CD4-positive, alpha-beta memory T cell (primary cell): ENCODE results near the gene HTR2B. TPM values are rescaled to one million over a fixed set of nuclear protein-coding genes. Genes with fewer than 3 reads are reported as not detected.

Source experiments
- CTCF ChIA-PET: fragments of 350-600 bp; sonication (Branson Sonifier 250); formaldehyde crosslinking; loops from one replicate; lab custom pipeline; 2021; ENCODE audit warnings: inconsistent platforms; ENCODE audit not compliant: partially characterized antibody; lab: Charles Lee
- POLR2A ChIA-PET: fragments of 350-600 bp; sonication (Branson Sonifier 250); formaldehyde crosslinking; loops from one replicate; lab custom pipeline; 2021; ENCODE audit not compliant: partially characterized antibody; lab: Charles Lee
- DNase-seq, 5 donors: peaks; one replicate each; pipeline versions ENCODE4 v3.0.0 to v3.0.0-alpha.2; 2020 to 2022; ENCODE audit warnings: mixed read lengths in 1 of 5
- H3K27ac ChIP-seq: one replicate; pipeline ENCODE4 v1.7.0; 2013; ENCODE audit warnings: low read depth, low read length
- H3K27me3 ChIP-seq: 2 replicates; pipeline ENCODE4 v1.7.0; 2013; ENCODE audit warnings: mild to moderate bottlenecking, low read length, moderate library complexity; ENCODE audit not compliant: insufficient read depth
- H3K36me3 ChIP-seq: 2 replicates; pipeline ENCODE4 v1.7.0; 2013; ENCODE audit warnings: mild to moderate bottlenecking, low read length, moderate library complexity; ENCODE audit not compliant: insufficient read depth
- H3K4me1 ChIP-seq: 2 replicates; pipeline ENCODE4 v1.7.0; 2013; ENCODE audit warnings: mild to moderate bottlenecking, low read length, moderate library complexity; ENCODE audit not compliant: insufficient read depth
- H3K4me3 ChIP-seq, 2 donors: one replicate each; pipeline ENCODE4 v1.7.0; 2013; ENCODE audit warnings: low read length in 2 of 2, mild to moderate bottlenecking in 1 of 2
- H3K9me3 ChIP-seq, 2 donors: one replicate each; pipeline ENCODE4 v1.7.0; 2013; ENCODE audit warnings: low read length in 2 of 2, control low read depth in 1 of 2; ENCODE audit not compliant: control insufficient read depth in 1 of 2
- H3K27ac Mint-ChIP-seq, 7 donors: one replicate each; pipeline ENCODE4 v1.8.0; 2020 to 2021; ENCODE audit warnings: mixed read lengths in 7 of 7, mild to moderate bottlenecking in 6 of 7, inconsistent platforms in 3 of 7, moderate library complexity in 3 of 7
- H3K27me3 Mint-ChIP-seq, 2 donors: one replicate each; pipeline ENCODE4 v1.8.0; 2020 to 2021; ENCODE audit warnings: mixed read lengths in 2 of 2
- H3K36me3 Mint-ChIP-seq, 2 donors: one replicate each; pipeline ENCODE4 v1.8.0; 2020 to 2021; ENCODE audit warnings: mixed read lengths in 2 of 2, inconsistent platforms in 1 of 2, mild to moderate bottlenecking in 1 of 2
- H3K4me1 Mint-ChIP-seq, 4 donors: one replicate each; pipeline ENCODE4 v1.8.0; 2020 to 2021; ENCODE audit warnings: mixed read lengths in 4 of 4, mild to moderate bottlenecking in 1 of 4
- H3K4me3 Mint-ChIP-seq, 8 donors: one replicate each; pipeline ENCODE4 v1.8.0; 2020 to 2021; ENCODE audit warnings: mixed read lengths in 8 of 8, mild to moderate bottlenecking in 7 of 8, moderate library complexity in 6 of 8, inconsistent platforms in 3 of 8
- H3K9me3 Mint-ChIP-seq, 8 donors: one replicate each; pipeline ENCODE4 v1.8.0; 2020 to 2021; ENCODE audit warnings: mixed read lengths in 8 of 8, mild to moderate bottlenecking in 5 of 8, inconsistent platforms in 3 of 8, moderate library complexity in 1 of 8
- intact Hi-C: fragments of 100-400 bp; cut with micrococcal nuclease; formaldehyde crosslinking; loops from one replicate; pipeline ENCODE4 v1.15.1; 2023
- polyA plus RNA-seq, 2 donors: library from polyadenylated mRNA; unstranded; fragments of 300-500 nt; fragmentation: Illumina TruSeq; gene quantifications; one replicate each; pipeline ENCODE4 v1.2.3, GENCODE V29; 2021
- total RNA-seq, 2 experiments: library from RNA; stranded (reverse); gene quantifications; one replicate each; pipeline ENCODE4 v1.2.3, GENCODE V29; 2021

Gene HTR2B
- total and polyA plus RNA-seq, 4 experiments from 2014 or later, result 0.10 to 0.21 TPM; not detected in 2

DNA sequence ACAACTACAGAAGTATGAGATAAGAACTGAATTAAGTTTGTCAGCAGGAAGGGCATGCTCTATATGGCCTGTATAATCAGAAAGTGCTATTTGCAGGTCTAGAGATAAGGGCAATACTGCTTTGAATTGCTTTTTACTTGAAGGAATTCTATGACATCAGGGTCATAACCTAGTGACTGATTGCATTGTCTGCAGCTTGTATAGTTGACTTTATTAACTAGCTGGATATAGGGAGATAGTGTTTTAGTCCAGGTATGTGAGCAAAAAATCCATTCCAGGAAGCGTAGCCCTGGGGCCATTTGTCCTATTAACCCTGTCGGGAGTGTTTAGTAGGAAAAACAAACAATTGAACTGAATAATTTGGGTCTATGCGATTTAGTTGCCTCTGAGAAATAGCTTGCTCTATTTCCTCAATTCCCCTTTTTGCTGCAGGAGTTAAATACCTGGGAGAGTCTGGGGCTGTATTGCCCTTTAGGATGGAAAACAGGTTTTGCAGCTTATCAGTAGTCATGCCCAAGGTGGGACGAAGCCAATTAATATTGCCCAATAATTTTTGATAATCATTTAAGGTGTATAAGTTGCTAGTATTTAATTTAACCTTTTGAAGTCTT, 30.0 kb downstream of the HTR2B start:
- DNase-seq, result no peak
- Histone ChIP-seq H3K4me3 (no peak overlapping the region), H3K9me3 (no peaks in the 10 kb centered on the region), H3K27ac (no peak overlapping the region), H3K27me3 (no peaks in the 10 kb centered on the region), H3K36me3 (no peaks in the 10 kb centered on the region), H3K4me1 (no peaks in the 10 kb centered on the region)
- intact Hi-C loops, result no loop called here
- ChIA-PET POLR2A (no interaction called here), CTCF (interaction anchor here (1.4 kb wide), 1 partner anchor 8 kb away, joined by 4 read pairs; no protein-coding TSS in a partner anchor)
- Mint-ChIP-seq H3K36me3 (peaks cover 84 to 87% of the 10 kb centered on the region in 2 donors), H3K4me3 (no peak overlapping the region), H3K4me1 (peaks cover 0 to 5% (median 0%) of the 10 kb centered on the region in 4 donors), H3K27me3 (no peaks in the 10 kb centered on the region), H3K9me3 (peaks cover 0 to 37% (median 17%) of the 10 kb centered on the region in 8 donors), H3K27ac (no peak overlapping the region)

DNA sequence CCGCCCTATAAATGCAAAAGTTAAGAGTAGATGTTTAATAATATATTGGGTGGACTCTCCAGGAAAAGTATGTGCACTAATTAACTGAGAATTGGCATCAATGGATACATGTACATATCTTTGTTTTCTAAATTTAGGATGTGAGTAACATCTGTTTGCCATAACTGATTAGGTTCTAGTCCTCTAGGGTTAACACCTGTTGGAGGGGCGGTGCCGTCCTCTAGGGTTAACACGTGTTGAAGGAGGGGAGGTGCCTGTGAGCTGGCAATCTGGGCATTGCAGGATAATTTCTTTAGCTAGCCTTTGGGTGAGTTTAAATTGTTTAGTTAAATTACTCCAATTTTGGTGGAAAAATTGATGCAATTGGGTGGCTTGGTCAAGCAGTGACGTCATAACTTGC, 30.9 kb downstream of the HTR2B start:
- Mint-ChIP-seq H3K27ac (no peak overlapping the region), H3K27me3 (no peaks in the 10 kb centered on the region), H3K9me3 (peaks cover 0 to 28% (median 8%) of the 10 kb centered on the region in 8 donors), H3K4me1 (peaks cover 0 to 5% (median 0%) of the 10 kb centered on the region in 4 donors), H3K4me3 (no peak overlapping the region), H3K36me3 (peaks cover 84 to 88% of the 10 kb centered on the region in 2 donors)
- Histone ChIP-seq H3K36me3 (no peaks in the 10 kb centered on the region), H3K9me3 (no peaks in the 10 kb centered on the region), H3K4me3 (no peak overlapping the region), H3K27ac (no peak overlapping the region), H3K4me1 (no peaks in the 10 kb centered on the region), H3K27me3 (no peaks in the 10 kb centered on the region)
- intact Hi-C loops, result no loop called here
- ChIA-PET CTCF (interaction anchor here (1.4 kb wide), 1 partner anchor 9 kb away, joined by 4 read pairs; no protein-coding TSS in a partner anchor), POLR2A (no interaction called here)
- no peak for DNase-seq

DNA sequence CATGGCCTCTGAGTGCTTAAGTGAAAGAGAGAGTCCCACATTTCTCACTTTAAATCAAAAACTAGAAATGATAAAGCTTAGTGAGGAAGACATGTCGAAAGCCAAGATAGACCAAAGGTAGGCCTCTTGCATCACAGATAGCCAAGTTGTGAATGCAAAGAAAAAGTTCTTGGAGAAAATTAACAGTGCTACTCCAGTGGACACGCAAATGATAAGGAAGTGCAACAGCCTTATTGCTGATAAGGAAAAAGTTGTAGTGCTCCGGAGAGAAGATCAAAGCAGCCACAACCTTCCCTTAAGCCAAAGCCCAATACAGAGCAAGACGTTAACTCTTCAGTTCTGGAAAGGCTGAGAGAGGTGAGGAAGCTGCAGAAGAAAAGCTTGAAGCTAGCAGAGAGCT, 36.1 kb downstream of the HTR2B start:
- H3K36me3 ChIP-seq, result peaks cover 22% of the 10 kb centered on the region
- Mint-ChIP-seq H3K36me3 (peaks cover 60 to 79% of the 10 kb centered on the region in 2 donors), H3K4me3 (no peak overlapping the region), H3K27ac (peak overlapping the region in 2 of 7 donors; percentile 13 to 62), H3K9me3 (peaks cover 0 to 3% (median 0%) of the 10 kb centered on the region in 8 donors), H3K27me3 (no peaks in the 10 kb centered on the region), H3K4me1 (peaks cover 0 to 2% (median under 1%) of the 10 kb centered on the region in 4 donors)
- POLR2A ChIA-PET, result interaction anchor here (0.6 kb wide), 1 partner anchor 301 kb away, joined by 3 read pairs; no protein-coding TSS in a partner anchor
- DNase-seq, result no peak
- H3K9me3 ChIP-seq, result no peaks in the 10 kb centered on the region
- H3K4me3 ChIP-seq, result no peak overlapping the region
- no peak overlapping the region for H3K27ac ChIP-seq
- no peaks in the 10 kb centered on the region for H3K27me3 ChIP-seq
- CTCF ChIA-PET, result interaction anchor here (0.9 to 1.0 kb wide), 2 partner anchors 16 to 363 kb away, joined by 5 read pairs; no protein-coding TSS in a partner anchor
- no peaks in the 10 kb centered on the region for H3K4me1 ChIP-seq
- intact Hi-C loops, result no loop called here

DNA sequence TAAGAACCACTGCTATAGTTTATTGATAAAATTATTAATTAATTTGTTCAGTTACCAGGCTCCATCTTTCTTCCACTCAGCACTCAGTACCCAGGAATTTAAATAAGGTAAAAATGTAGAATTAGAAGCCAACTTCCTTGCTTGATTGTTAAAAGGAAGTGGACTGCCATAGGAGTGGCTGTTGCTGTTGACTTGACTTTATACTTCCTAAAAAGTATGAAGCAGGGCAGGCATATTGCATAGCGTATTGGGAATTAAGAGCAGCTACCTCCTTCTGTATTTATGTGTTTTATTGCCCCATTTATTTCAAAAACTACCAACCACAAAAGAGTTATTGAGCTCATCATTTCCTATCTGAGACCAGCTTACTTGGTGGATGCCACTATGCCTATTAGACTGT, 40.3 kb downstream of the HTR2B start:
- Mint-ChIP-seq H3K36me3 (peaks cover 57 to 80% of the 10 kb centered on the region in 2 donors), H3K4me3 (no peak overlapping the region), H3K4me1 (peaks cover 0 to 4% (median under 1%) of the 10 kb centered on the region in 4 donors), H3K27ac (peak overlapping the region in 1 of 7 donors; percentile 31), H3K27me3 (no peaks in the 10 kb centered on the region), H3K9me3 (no peaks in the 10 kb centered on the region)
- Histone ChIP-seq H3K4me3 (no peak overlapping the region), H3K27ac (no peak overlapping the region), H3K4me1 (no peaks in the 10 kb centered on the region), H3K27me3 (no peaks in the 10 kb centered on the region), H3K36me3 (peaks cover 57% of the 10 kb centered on the region), H3K9me3 (no peaks in the 10 kb centered on the region)
- POLR2A ChIA-PET, result no interaction called here
- DNase-seq, result no peak
- intact Hi-C loops, result no loop called here
- CTCF ChIA-PET, result interaction anchor here (1.4 kb wide), 1 partner anchor 32 kb away, joined by 3 read pairs; no protein-coding TSS in a partner anchor

DNA sequence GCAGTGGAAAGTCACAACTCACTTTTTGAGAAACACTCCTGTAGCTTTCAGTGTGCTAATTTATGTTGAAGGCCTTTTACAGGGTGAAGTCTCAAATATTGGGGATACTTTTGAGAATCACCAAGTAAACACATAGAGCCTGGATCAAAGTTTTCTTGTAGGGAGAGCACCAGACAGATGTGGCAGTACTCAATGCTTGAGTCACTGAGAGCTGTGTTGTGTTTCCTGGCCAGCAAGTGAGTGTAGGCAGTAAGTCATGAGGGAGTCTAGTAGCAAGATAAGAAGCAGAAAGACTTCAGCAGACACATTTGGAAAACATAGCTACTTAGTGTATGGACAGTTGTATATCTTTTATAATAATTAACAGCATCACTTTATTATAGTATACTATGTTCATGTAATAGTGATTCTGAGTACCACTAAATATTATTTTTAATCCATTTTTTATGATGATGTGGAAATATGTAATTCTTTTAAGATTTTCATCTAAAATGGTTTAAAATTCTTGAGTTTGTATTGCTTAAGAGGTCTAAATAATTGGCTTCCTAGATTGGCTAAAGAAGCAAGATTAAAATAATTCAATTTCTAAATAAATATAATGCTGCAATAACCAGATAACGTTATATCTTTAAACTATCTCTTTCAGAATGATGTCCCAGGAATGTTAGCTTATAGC, 55.3 kb downstream of the HTR2B start:
- peaks cover 44% of the 10 kb centered on the region for H3K36me3 ChIP-seq
- H3K9me3 ChIP-seq, result no peaks in the 10 kb centered on the region
- CTCF ChIA-PET, result interaction anchor here (1.0 to 1.7 kb wide), 3 partner anchors 17 to 246 kb away, joined by 3 to 6 read pairs (median 4); no protein-coding TSS in a partner anchor
- no peak overlapping the region for H3K4me3 ChIP-seq
- no peak overlapping the region for H3K27ac ChIP-seq
- H3K4me3 Mint-ChIP-seq, result no peak overlapping the region
- H3K4me1 Mint-ChIP-seq, result peaks cover 3 to 12% (median 10%) of the 10 kb centered on the region in 4 donors
- peak overlapping the region in 1 of 7 donors; percentile 22 for H3K27ac Mint-ChIP-seq
- intact Hi-C loops, result loop anchor here (2.0 kb wide), 1 partner anchor 13 kb away; the partner anchor contains the start of gene PSMD1
- peaks cover 49 to 75% of the 10 kb centered on the region in 2 donors for H3K36me3 Mint-ChIP-seq
- H3K27me3 ChIP-seq, result no peaks in the 10 kb centered on the region
- H3K9me3 Mint-ChIP-seq, result no peaks in the 10 kb centered on the region
- no peaks in the 10 kb centered on the region for H3K4me1 ChIP-seq
- no peaks in the 10 kb centered on the region for H3K27me3 Mint-ChIP-seq
- no peak for DNase-seq
- POLR2A ChIA-PET, result no interaction called here

DNA sequence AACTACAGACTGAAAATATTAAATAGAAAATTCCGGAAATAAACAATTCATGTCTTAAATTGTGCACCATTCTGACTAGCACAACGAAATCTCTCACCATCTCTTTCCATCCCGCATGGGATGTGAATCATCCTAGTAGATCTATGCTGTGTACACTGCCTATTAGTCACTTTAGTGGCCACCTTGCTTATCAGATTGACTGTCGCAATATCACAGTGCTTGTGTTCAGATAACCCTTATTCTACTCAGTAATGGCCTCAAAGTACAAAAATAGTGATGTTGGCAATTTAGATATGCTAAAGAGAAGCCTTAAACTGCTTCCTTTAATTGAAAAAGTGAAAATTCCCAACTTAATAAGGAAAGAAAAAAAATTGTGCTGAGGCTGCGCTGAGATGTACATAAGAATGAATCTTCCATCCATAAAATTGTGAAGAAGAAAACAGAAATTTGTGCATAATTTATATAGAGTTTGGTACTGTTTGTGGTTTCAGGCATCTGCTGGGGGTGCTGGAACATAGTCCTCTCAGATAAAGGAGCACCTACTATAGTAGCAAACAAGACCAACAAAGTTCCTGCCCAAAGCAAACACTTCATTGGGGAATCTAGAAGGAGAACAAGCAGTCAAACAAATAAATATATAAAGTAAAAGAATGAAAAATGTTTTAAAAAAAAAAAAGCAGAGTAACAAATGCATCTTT, 56.2 kb downstream of the HTR2B start:
- intact Hi-C loops, result no loop called here
- Mint-ChIP-seq H3K4me3 (peak overlapping the region in 1 of 8 donors; percentile 13), H3K27ac (peak overlapping the region in 3 of 7 donors; percentile 5 to 70 (median 46)), H3K4me1 (peaks cover 3 to 12% (median 10%) of the 10 kb centered on the region in 4 donors), H3K27me3 (no peaks in the 10 kb centered on the region), H3K9me3 (no peaks in the 10 kb centered on the region), H3K36me3 (peaks cover 49 to 80% of the 10 kb centered on the region in 2 donors)
- Histone ChIP-seq H3K9me3 (no peaks in the 10 kb centered on the region), H3K27me3 (no peaks in the 10 kb centered on the region), H3K36me3 (peaks cover 52% of the 10 kb centered on the region), H3K4me3 (no peak overlapping the region), H3K4me1 (no peaks in the 10 kb centered on the region), H3K27ac (no peak overlapping the region)
- peak in 1 of 5 donors; percentile 63 for DNase-seq
- ChIA-PET CTCF (interaction anchor here (1.7 kb wide), 1 partner anchor 16 kb away, joined by 6 read pairs; no protein-coding TSS in a partner anchor), POLR2A (no interaction called here)
